Ishikawa (cell line): ENCODE measurements around the gene PLPP1.

ENCODE experiments used
- CEBPB ChIP-seq: IDR thresholded peaks from 2 replicates; pipeline ENCODE4 v1.6.1; 2012
- CREB1 ChIP-seq: IDR thresholded peaks from 2 replicates; pipeline ENCODE4 v1.6.1; 2012; ENCODE audit warnings: low read depth
- EGR1 ChIP-seq: IDR thresholded peaks from 2 replicates; pipeline ENCODE4 v1.6.1; 2012
- EP300 ChIP-seq: IDR thresholded peaks from 2 replicates; pipeline ENCODE4 v1.6.1; 2012; ENCODE audit warnings: borderline replicate concordance
- FOXM1 ChIP-seq: IDR thresholded peaks from 2 replicates; pipeline ENCODE4 v1.6.1; 2012; ENCODE audit warnings: low read depth, borderline replicate concordance
- MAX ChIP-seq: IDR thresholded peaks from 2 replicates; pipeline ENCODE4 v1.6.1; 2012
- NFIC ChIP-seq: IDR thresholded peaks from 2 replicates; pipeline ENCODE4 v1.6.1; 2012
- RAD21 ChIP-seq: IDR thresholded peaks from 2 replicates; pipeline ENCODE4 v1.6.1; 2012; ENCODE audit warnings: low read depth
- REST ChIP-seq: IDR thresholded peaks from 2 replicates; pipeline ENCODE4 v1.6.1; 2012; ENCODE audit warnings: low read depth, mild to moderate bottlenecking
- TAF1 ChIP-seq: IDR thresholded peaks from 2 replicates; pipeline ENCODE4 v1.6.1; 2012; ENCODE audit warnings: low read depth, mild to moderate bottlenecking
- TCF12 ChIP-seq: IDR thresholded peaks from 2 replicates; pipeline ENCODE4 v1.6.1; 2012; ENCODE audit warnings: low read depth
- TEAD4 ChIP-seq: IDR thresholded peaks from 2 replicates; pipeline ENCODE4 v1.6.1; 2012
- USF1 ChIP-seq: IDR thresholded peaks from 2 replicates; pipeline ENCODE4 v1.6.1; 2012
- YY1 ChIP-seq: IDR thresholded peaks from 2 replicates; pipeline ENCODE4 v1.6.1; 2012; ENCODE audit warnings: low read depth
- ZBTB7A ChIP-seq: IDR thresholded peaks from 2 replicates; pipeline ENCODE4 v1.6.1; 2012; ENCODE audit warnings: low read depth

PLPP1 gene

GRCh38 chr5:55470282-55470681 is 64.5 kb downstream of the PLPP1 start:
- TF ChIP-seq MAX = no peak
- TF ChIP-seq CEBPB = no peak
- no peak for TF ChIP-seq EP300

GRCh38 chr5:55469839-55470238 is 64.9 kb downstream of the PLPP1 start:
- TF ChIP-seq TCF12 (no peak), TEAD4 (no peak), CEBPB (no peak), MAX (no peak), EP300 (no peak), YY1 (no peak), ZBTB7A (no peak), NFIC (no peak), REST (no peak), EGR1 (no peak), CREB1 (no peak), TAF1 (no peak), USF1 (no peak), RAD21 (no peak), FOXM1 (no peak)

GRCh38 chr5:55467862-55468551 is 66.8 kb downstream of the PLPP1 start:
- TF ChIP-seq YY1 (no peak), TEAD4 (no peak), USF1 (no peak), RAD21 (no peak), EGR1 (no peak), TAF1 (no peak), NFIC (no peak), TCF12 (no peak), CEBPB (no peak), MAX (no peak), EP300 (no peak), ZBTB7A (no peak), FOXM1 (no peak), CREB1 (no peak), REST (no peak)

- no peak for TF ChIP-seq TCF12
- no peak for TF ChIP-seq CREB1
- no peak for TF ChIP-seq EGR1
- TF ChIP-seq EP300 = no peak
- TF ChIP-seq MAX = no peak
- no peak for TF ChIP-seq RAD21
- TF ChIP-seq TEAD4 = no peak
- TF ChIP-seq CEBPB = no peak
- TF ChIP-seq USF1 = no peak
- no peak for TF ChIP-seq REST
- TF ChIP-seq TAF1 = no peak
Measured at GRCh38 chr5:55463613-55464012, 71.2 kb downstream of the PLPP1 start.
